Fibroblast of skin of back (primary cell): ENCODE measurements around the gene KLHL29.

ENCODE experiments used
- DNase-seq: peaks from one replicate; pipeline ENCODE4 v3.0.0-alpha.2; 2013

Gene KLHL29

DNA sequence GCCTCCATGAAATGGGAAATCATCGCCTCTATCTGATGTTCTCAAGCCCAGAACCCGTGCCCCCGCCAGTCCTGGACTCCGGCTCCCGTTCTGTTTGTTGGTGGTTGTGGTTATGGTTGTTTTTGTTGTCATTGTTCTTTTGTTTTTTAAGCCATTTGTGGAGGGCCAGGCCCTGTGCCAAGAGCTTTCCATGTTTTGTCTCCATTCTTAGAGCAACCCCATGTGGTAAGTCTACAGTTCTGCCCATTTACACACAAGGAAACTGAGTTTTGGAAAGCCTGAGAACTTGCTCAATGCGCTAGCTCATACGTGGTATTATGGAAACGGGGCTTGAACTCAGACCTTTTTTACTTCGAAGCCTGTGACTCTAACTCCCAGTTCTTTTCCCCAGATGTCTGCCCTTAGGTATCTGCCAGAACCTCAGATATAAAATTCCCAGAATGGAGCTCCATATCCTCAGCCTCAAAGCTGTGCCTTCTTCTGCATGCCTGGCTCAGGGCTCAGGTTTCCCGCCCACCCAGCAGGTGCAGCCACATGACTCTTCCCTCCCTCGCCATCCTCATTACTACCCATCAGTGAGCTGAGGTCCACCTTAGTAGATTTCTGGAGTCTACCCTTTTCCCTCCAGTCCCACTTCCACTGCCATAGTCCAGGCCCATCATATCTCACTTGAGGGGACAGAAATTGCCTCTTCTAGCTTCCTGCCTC, 194.1 kb downstream of the KLHL29 start:
- DNase-seq: no peak

DNA sequence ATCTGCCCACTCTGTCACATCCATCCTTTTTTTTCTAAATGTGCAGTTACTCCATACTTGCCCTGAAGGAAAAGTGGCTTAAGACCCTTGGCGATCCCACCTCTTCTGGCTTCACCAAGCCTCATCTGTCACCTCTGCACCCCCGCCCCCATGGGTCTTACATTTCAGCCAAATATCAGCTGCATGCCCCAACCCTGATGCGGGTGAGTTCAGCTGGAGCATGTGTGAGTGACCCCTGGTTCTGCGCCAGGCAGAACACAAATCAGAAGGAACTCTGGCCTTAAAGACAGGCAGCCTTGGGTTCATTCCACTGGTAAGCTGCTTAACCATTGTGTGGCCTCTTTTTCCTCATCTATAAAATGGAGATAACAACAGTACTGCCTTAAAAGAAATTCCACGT, 194.7 kb downstream of the KLHL29 start:
- DNase-seq: no peak

DNA sequence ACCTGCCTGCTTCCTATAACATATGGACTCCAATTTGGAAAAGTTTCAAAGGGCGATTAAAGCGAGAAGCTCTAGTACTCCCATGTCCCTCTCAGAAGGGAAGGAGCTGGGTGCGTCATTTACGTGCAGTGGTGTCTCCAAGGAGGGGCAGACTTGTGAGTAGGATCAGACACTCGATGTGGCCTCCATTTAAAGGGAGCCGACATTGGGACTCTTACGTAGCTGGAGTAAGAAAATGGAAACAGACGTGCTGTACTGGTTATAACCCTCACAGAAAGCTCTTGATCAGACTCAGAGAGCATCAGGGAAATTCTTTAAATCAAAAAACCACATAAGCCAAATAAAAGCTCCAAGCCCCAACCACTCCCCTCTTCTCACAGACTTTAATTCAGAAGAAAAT, 198.5 kb downstream of the KLHL29 start:
- no peak for DNase-seq

DNA sequence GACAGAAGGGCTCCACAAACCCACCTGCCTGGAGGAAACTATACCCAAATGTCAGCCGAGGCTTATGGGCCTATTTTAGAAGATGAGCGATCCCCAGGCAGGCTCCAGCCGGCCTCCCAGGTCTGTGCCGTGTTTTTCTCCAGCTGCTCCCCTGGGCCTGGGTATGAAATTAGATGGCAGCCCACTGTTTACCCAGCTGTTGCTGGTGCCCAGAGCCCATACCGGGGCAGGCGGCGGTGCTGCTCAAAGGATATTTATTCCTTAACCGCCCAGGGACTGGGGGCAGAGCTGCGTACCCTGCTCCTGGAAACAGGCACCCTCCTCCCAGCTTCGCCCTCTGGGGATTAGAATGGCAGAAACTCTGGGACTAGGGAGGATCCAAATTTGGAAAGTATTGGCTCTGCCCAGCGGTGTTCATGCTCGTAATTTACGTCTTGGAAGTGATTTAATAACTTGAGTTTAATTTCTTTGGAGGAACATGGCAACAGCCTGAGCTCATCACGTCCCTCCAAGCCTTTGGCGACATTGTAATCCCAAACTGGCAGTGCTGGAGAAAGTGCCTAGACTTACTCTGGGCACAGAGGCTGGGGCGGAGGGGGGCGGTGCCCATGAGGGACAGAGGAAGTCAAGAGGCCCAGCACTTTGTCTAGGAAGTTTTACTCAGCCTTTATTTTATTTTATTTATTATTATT, 199.2 kb downstream of the KLHL29 start:
- DNase-seq: no peak

DNA sequence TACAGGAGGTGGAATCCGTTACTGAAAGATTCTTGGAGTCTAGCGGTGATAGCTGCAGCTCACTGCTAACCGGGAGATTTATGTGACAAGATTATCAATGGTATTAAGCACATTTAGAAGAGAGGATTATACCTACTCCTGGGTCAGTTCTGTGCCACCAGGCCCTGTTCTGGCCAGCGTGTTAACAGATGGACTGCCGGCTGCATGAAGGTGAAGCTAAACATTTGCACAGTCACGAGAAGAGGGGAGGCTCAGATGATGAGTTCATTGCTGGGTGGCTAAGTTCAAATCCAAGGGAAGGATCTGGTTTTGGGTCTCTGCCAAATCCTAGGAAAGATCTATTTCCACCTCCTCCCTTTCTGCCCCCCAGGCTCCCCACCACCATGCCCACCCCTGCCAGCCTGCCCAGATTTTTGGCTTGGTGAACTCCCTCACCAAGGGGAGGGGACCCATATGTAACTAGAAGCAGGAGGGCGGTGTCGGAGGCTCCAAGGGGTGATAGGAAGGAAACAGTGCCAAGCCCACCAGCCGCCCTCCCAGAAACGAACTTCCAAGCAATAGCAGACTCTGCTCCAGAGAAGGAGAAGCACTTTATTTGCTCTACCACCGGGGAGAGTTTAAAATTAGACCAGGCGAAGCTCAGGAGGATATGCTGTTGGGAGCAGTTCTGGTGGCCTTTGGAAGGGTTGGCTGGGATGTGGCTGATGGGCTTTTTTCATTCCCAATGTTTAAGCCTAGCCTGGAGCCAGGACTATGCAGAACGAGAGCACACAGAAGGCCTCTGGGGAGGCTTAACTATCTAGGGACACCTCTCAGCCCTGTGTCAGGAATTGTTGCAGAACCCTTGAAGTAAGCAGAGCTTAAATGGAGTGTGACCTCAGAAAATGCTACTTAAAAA, 200.5 kb downstream of the KLHL29 start:
- no peak for DNase-seq

DNA sequence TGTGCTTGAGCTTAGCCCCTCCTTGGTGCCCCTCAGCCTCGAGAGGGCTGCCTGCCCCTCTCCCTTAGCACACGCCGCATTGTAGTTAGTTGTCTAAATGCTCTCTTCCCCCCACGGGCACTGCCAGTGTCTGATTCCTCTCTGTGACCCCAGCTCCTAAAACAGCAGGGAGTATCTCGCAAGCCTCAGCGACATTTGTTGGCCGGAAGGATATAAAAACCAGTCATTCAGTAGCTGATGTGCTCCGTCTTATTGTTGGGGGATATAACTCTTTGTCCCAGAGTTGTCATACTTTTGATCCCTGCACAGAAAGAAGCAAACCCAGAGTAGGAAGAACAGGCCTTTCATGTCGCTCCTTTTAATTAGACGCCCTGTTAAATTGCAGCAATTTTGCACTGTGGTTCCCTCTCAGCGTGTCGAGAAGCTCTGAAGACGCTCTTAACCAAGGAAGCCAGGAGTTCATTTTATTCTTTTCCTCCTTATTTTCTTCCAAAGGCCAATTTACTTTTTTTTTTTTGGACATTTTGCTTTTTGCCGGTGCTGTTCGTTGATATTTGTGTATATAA, 201.8 kb downstream of the KLHL29 start:
- no peak for DNase-seq

DNA sequence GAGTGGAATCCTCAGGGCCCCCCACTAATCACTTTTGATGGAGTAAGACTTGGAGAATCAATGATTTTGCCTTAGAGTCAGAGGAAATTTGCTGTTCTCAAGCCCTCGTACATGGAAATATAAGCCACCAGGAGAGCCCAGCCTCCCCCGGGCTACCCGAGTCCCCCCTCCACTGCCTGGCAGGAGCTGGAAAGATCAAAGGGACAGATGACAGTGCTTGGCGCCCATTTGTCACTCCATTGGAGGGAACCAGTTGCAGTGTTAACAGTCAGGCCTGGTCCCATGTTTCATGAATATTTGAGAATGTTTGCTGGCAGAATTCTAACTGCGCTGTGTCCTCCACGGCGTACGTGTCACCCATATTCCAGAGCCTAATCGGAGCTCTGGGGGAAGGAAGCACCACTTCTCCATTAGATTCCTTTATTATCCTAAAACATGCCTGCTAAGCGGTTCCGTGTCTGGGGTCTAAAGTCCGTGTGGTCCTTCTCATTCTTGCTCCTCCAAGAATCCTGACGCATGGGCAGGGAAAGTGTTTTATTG, 202.4 kb downstream of the KLHL29 start:
- DNase-seq: no peak

DNA sequence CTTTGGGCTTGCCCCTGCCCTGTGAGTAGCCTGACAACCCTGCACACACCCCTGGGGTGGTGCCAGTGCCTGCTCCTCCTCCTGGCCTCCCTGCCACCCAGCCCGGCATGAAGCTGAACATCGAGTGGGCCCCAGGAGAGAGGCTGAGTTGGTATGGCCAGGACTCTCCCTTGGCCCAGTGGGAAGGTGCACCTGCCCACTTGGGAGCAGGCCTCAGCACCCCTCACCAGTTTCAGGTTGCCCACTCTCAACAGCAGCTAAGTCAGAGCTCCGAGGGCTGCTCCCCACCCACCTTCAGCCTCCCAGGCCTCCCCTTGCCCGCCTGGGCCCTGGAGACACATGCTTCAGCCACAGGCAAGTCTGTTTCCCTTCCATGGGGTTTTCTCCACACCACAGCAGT, 203.1 kb downstream of the KLHL29 start:
- DNase-seq: no peak

DNA sequence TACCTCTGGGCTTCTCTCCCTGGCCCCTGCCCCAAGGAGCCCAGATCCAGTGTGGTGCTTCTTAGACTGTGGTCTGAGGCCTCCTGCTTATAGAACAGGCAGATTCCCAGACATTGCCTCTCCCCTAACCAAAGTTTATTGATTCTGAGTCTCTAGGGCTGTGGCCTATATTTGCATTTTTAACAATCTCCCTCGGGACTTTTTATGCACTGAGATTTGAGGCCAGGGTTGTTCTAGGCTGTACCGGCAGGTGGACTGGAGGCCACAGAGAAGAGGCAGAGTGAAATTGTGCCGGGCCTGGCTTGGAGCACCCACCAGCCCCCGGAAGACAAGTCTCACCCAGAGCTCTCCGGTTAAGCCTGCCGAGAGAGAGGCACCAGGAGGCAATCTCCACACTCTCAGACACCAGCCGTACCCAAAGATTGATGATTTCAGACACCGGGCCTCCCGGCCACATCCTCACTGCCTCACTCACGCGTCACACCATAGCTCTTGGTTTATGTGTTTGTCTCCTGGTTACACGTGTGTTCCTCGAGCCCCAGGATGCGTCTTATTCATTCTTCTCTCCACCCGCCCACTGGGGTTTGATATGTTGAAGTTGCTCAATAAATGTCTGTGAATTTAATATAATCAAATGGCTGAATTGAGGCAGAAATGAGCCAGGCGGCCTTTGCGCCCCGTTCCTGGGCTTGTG, 203.7 kb downstream of the KLHL29 start:
- no peak for DNase-seq

DNA sequence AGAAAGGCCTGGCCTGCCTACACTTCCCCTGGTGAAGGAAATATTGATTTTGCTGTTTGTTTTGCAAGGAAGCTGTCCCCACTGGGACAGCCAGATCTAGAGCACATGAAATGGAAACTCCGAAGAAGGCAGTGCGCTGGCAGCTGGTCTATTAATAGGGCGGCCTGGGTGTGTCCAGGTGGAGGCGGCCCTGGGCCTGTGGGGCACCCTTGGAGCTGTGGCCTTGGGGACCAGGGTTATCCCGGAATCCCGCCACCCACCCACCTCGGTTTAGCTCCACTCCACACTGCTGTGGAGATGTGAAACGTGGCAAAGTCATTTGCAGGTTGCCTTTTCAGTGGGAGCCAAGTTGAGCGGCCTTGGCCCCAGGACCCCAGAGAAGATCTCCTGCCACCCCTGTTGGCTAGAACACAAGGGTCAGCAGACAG, 204.3 kb downstream of the KLHL29 start:
- DNase-seq: no peak

DNA sequence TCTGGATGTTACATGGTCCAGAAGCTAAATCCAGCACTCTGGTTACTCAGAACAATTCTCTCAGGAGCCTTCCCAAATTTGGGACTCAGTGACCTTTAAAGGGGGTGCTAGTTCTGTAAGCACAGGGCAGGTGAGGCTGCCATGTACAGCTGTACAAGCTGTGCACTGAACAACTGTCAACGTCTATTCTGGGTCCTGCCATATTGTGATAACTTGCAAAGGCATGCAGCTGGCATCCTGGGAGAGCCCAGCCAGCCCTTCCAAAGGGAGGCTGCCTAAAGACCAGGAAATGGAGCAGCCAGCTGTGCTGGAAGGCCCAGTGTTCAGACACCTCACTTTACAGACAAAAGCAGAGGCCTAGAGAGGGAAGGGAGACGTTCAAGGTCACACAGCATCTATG, 204.8 kb downstream of the KLHL29 start:
- DNase-seq: peak; percentile 11

DNA sequence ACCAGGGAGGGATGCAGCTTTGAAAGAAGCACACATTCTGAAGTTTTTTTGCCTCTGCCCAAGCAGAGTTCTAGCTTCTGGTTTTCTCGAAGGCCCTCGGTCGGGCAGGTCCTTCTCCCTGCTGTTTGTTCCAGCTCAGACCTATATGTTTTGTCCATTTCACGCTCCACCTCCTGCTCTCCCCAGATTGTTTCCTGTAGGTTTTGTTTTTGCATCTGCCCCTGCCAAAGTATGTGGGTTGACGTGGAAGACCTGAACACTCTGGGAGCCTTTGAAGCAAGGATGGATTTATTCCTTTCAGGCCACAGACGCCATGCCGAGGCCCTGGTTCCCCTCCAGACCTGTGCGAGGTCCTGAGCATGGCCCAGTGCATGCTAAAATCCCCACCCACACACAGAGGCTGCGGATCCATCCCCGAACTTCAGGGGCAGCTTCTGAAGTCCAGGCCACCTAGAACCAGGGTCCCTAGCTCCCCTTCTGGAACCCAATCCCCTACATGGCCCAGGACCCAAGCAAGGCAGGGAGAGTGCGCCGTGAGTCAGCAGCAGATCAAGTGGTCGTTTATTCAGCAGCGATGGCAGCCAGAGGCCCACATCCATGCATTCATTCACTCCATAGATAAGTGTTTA, 205.4 kb downstream of the KLHL29 start:
- no peak for DNase-seq

DNA sequence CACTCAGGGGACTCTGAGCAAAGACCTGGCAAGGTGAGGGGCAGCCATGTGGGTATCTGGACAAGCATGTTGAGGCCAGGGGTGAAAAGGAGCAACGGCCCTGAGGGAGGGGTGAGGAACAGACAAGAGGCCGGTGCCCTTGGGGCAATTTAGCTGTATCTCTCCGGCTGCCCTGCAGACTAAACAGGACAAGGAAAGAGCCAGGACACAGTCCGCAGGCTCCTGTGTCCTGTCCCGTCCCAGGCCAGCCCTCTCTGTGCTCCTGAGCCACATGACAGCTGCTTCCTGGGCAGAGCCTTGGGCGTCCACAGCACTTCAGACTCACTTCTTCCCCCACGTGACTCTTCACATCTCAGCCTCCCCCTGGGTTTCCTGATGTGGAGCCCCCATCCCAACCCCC, 206.1 kb downstream of the KLHL29 start:
- DNase-seq: no peak

DNA sequence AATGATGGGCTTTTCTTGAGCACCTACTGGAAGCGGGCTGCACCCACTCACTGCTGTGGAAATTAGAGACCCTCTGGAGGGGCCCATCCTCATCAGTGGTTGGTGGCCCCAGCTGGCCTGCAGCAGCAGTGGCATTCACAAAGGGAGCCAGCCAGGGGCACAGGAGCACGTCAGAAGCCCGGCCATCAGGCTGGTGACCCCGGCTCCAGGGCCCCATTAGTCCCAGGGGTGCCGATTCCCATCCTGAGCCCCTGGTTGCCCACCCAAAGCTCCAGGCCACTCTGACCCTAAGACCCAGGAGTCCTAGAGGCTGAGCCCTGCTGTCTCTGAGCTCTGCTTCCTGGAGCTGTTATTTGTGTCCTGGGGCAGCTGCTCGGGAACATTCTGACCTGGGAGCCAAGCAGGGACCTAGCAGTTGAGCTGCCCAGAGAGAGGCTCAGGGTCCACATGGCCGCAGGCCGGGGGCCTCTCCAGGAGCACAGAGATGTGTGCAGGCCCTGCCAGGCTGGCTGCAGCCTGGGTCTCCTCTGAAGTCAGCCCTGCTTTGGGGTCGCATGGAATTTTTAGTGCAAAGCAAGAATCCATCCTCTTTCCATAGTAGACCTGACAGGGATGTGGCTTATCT, 207.2 kb downstream of the KLHL29 start:
- DNase-seq: no peak

DNA sequence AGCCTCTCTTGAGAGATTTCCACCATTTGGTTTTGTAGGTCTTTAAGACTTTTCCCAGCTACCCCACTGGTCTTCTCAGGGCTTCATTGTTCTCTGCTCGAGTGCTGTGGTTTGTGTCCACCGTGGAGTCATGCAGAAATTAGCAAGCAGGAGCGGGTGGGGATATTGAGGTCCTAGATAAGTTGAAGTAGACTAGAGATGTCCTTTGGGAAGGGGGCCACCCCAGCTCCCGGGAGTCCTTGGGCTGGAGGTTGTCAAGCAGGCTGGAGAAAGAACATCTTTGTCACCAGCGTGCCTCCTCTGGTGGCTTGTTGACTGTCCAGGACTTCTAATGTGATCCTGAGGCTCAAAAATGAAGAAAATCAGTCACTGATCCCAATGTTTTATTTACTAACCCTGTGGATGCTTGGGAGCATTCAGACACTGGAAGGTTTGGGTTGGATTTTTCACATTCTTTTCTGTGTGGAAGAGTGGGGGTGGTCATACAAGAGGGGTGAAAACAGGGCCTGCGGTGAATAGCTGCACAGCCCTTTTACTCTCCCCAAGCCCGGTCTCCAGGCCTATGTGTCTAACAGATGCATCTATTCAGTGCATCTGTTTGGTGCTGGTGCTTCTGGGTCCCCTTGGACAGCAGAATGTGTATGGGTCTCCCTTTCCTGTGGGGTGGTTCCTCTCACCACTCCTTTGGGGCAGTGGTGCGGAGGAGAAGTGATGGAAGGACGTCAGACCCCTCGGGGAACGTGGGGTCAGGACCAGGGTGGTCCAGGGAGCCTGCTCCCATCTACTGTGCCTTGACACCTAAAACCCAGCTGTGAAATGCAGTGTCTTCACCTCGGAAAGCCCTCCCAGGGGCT, 208.1 kb downstream of the KLHL29 start:
- DNase-seq: peak; percentile 38

DNA sequence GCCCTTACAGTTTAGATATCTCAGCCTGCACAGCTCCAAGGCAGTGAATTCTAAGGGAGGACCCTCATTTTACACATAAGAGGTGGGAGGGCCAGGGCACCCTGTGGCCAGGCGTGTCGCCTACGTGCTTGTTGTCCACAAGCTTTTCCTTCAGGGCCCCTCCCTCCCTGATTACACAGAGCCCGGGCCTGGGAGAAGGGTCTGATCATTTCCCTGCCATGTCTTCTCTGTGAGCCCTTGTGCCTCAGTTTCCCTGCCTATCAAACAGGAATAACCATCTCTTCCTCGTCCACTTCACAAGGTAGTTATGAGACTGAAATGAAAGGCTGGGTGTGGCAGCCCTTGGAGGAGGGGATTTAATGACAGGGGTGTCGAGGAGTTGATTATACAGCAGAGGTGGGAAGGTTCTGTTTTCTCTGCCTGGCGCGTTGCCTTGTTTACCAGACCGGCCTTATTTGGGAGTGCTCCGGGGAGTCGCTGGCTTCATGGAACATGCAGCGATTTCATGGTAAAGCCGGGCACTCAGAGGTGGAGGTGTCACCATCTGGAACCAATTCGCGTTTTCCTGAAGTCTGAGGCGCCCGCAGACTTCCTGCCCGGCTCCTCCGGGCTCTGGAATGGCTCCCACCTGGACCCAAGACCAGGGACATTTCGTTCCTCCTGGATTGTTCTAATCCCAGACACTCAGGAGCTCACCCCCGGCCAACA, 208.9 kb downstream of the KLHL29 start:
- no peak for DNase-seq

DNA sequence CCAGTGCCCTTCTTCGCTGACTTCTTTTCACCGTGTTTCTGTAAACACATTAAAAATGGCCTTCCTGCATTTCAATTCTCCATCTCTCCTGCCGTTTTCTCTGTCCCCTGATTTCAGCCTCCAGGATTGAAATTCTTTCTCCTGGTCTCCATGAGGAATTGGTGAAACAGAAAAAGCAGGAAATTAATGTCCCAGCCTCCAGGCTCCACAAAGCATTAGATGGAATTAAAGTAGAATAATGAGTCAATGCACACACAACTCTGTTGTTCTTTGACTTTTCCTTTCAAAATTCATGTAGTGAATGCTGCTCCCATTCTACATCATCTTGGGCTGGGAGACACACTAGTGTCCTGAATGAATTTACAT, 209.5 kb downstream of the KLHL29 start:
- DNase-seq: peak; percentile 20

DNA sequence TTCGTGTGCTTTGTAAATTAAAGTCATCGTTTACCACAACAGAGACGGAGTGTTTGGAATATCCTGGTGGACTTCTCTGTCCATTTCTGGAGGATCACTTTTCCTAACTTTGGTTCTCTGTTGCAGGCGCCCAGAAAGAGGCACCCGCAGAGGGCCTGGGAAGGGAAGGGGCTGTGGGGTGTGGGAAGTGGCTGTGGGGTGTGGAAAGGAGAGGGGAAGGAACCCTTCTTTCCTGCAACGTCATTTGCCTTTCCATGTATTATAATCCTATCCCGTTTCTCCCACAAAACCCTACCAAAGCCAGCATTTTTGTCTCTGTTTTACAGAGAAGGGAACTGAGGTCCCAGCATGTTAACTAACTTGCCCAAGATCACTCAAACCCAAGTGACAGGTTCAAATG, 210.0 kb downstream of the KLHL29 start:
- DNase-seq: no peak

DNA sequence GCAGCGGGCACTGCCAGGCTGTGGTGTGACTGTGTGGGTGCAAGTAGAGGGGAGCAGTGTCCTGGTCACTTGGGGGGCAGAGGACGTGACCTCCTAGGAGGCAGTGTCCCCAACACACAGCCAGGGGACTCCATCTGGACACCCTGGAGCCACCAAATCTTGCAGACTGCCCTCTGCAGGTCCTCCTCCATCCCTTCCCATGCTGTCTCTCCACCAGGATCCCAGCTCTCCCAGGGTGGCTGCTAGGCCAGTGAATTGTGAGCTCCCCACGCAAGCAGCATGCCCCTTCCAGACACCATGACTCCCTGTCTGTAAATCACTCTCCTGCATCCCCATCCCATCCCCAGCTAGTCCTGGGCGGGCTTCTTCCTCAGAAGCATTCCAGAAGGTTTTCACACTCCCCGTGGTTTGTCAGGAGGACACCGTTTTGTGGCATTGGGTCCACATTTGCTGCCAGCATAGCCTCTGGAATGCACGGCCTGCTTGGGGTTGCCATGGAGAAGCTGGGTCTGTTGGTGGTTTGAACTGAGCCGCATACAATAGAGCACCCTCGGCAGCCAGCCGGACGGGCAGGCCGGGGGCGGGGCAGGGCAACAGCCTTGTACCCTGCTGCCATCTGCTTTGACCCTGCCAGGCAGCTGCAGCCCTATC, 210.7 kb downstream of the KLHL29 start:
- peak; percentile 90 for DNase-seq
